Type B pancreatic cell (in vitro differentiated cells): ENCODE data around the gene SAA4. TPM values are rescaled to one million over a fixed set of nuclear protein-coding genes. Genes with fewer than 3 reads are reported as not detected.
"Not testable (repeated sequence)": the region's sequence is repeated elsewhere in the genome, so short reads cannot be mapped to it uniquely, and the experiment has no call there.

Experiments used
- DNase-seq: peaks from one replicate; pipeline ENCODE4 v3.0.0; 2021; ENCODE audit warnings: mixed read lengths; ENCODE audit not compliant: unreplicated experiment; ENCODE audit errors: extremely low spot score
- H3K27ac Mint-ChIP-seq: 2 replicates; pipeline ENCODE4 v1.8.0; 2021; ENCODE audit warnings: mild to moderate bottlenecking, mixed read lengths
- H3K27me3 Mint-ChIP-seq: 2 replicates; pipeline ENCODE4 v1.8.0; 2021; ENCODE audit warnings: mixed read lengths
- H3K36me3 Mint-ChIP-seq: 2 replicates; pipeline ENCODE4 v1.8.0; 2021; ENCODE audit warnings: mixed read lengths
- H3K4me1 Mint-ChIP-seq: one replicate; pipeline ENCODE4 v1.8.0; 2021; ENCODE audit warnings: mixed read lengths; ENCODE audit not compliant: unreplicated experiment
- H3K4me3 Mint-ChIP-seq: 2 replicates; pipeline ENCODE4 v1.8.0; 2021; ENCODE audit warnings: mild to moderate bottlenecking, mixed read lengths
- H3K9me3 Mint-ChIP-seq: 2 replicates; pipeline ENCODE4 v1.8.0; 2021; ENCODE audit warnings: mixed read lengths
- CTCF ChIP-seq: fragments of 200-600 bp; sonication (generic); conservative IDR thresholded peaks from 2 replicates; pipeline ENCODE4 v1.5.0; 2021; ENCODE audit warnings: antibody characterized with exemption, mild to moderate bottlenecking
- total RNA-seq: library from RNA; stranded (reverse); gene quantifications from 2 replicates; pipeline ENCODE4 v1.2.1, GENCODE V29; 2021; ENCODE audit warnings: low replicate concordance

Gene SAA4
- total RNA-seq, 1 donor from 2014 or later, result not detected

- Mint-ChIP-seq H3K9me3 (no peaks in the 10 kb centered on the region), H3K27ac (no peak overlapping the region), H3K36me3 (no peaks in the 10 kb centered on the region), H3K4me3 (no peak overlapping the region), H3K4me1 (peaks cover 5% of the 10 kb centered on the region), H3K27me3 (peaks cover 38% of the 10 kb centered on the region)
- no peak for TF ChIP-seq CTCF
- no peak for DNase-seq
These were observed 45.2 kb downstream of the SAA4 start for GRCh38 chr11:18191376-18191775.

GRCh38 chr11:18189476-18190245 lies 46.9 kb downstream of the SAA4 start:
- not testable (repeated sequence) for H3K27ac Mint-ChIP-seq, H3K36me3 Mint-ChIP-seq, H3K4me1 Mint-ChIP-seq, DNase-seq, H3K9me3 Mint-ChIP-seq, H3K4me3 Mint-ChIP-seq
- peaks cover 39% of the 10 kb centered on the region for H3K27me3 Mint-ChIP-seq

- no peak overlapping the region for H3K27ac Mint-ChIP-seq
- H3K4me3 Mint-ChIP-seq, result no peak overlapping the region
- no peaks in the 10 kb centered on the region for H3K36me3 Mint-ChIP-seq
- H3K27me3 Mint-ChIP-seq, result peaks cover 42% of the 10 kb centered on the region
- no peak for TF ChIP-seq CTCF
- no peaks in the 10 kb centered on the region for H3K4me1 Mint-ChIP-seq
- DNase-seq, result no peak
- no peaks in the 10 kb centered on the region for H3K9me3 Mint-ChIP-seq
These were observed 47.8 kb downstream of the SAA4 start for GRCh38 chr11:18188796-18189195.

Other genes starting within 250 kb of the SAA4 start
- gene SERGEF, start 223.8 kb downstream of the SAA4 start, total RNA-seq, result 26.4 and 27.1 TPM in 2 replicates
- 20.5 and 45.5 TPM in 2 replicates for gene TPH1, start 190.5 kb downstream of the SAA4 start, total RNA-seq
- gene SAAL1, start 130.7 kb downstream of the SAA4 start, total RNA-seq, result 19.8 and 29.9 TPM in 2 replicates
- gene MRGPRX3, start 104.2 kb downstream of the SAA4 start, total RNA-seq, result not detected in 2 replicates
- not detected in 2 replicates for gene MRGPRX4, start 64.0 kb downstream of the SAA4 start, total RNA-seq
- not detected in 2 replicates for gene SAA2, start 11.9 kb upstream of the SAA4 start, total RNA-seq
- gene SAA1, start 29.5 kb upstream of the SAA4 start, total RNA-seq, result not detected in 2 replicates
- gene HPS5, start 85.3 kb upstream of the SAA4 start, total RNA-seq, result 18.1 and 18.9 TPM in 2 replicates
- 38.9 and 41.6 TPM in 2 replicates for gene GTF2H1, start 85.8 kb upstream of the SAA4 start, total RNA-seq
- 147 and 173 TPM in 2 replicates for gene LDHA, start 157.8 kb upstream of the SAA4 start, total RNA-seq
- 0.63 and 1.1 TPM in 2 replicates for gene LDHC, start 175.5 kb upstream of the SAA4 start, total RNA-seq
- not detected in 2 replicates for gene LDHAL6A, start 219.1 kb upstream of the SAA4 start, total RNA-seq